ENCODE data around the gene HPN. TPM values are rescaled to one million over a fixed set of nuclear protein-coding genes. Genes with fewer than 3 reads are reported as not detected.
"Not testable (repeated sequence)": the region's sequence is repeated elsewhere in the genome, so short reads cannot be mapped to it uniquely, and the experiment has no call there.

The HPN gene
- total RNA-seq, 2 donors from 2014 or later = 0.27 to 1.0 TPM

GRCh38 chr19:35006342-35006998 lies 35.1 kb upstream of the HPN start:
- peak overlapping the region; percentile 45 for H3K27ac ChIP-seq
- peaks cover 4% of the 10 kb centered on the region for H3K4me1 ChIP-seq
- H3K4me3 ChIP-seq = no peak overlapping the region
- H3K9me3 ChIP-seq = no peaks in the 10 kb centered on the region
- TF ChIP-seq, protein P1, sequence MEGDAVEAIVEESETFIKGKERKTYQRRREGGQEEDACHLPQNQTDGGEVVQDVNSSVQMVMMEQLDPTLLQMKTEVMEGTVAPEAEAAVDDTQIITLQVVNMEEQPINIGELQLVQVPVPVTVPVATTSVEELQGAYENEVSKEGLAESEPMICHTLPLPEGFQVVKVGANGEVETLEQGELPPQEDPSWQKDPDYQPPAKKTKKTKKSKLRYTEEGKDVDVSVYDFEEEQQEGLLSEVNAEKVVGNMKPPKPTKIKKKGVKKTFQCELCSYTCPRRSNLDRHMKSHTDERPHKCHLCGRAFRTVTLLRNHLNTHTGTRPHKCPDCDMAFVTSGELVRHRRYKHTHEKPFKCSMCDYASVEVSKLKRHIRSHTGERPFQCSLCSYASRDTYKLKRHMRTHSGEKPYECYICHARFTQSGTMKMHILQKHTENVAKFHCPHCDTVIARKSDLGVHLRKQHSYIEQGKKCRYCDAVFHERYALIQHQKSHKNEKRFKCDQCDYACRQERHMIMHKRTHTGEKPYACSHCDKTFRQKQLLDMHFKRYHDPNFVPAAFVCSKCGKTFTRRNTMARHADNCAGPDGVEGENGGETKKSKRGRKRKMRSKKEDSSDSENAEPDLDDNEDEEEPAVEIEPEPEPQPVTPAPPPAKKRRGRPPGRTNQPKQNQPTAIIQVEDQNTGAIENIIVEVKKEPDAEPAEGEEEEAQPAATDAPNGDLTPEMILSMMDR (IDR thresholded peaks at IDR 0.05) = no peak
- peak overlapping the region in 1 of 2 donors; percentile 68 for H3K9ac ChIP-seq (ENCODE audit: low read depth in 2 of 2, low read length in 2 of 2)
- DNase-seq = peak; percentile 82
- intact Hi-C loops (cut with DNase I) = no loop called here
- no peaks in the 10 kb centered on the region for H3K27me3 ChIP-seq
- H3K36me3 ChIP-seq = no peaks in the 10 kb centered on the region

DNA sequence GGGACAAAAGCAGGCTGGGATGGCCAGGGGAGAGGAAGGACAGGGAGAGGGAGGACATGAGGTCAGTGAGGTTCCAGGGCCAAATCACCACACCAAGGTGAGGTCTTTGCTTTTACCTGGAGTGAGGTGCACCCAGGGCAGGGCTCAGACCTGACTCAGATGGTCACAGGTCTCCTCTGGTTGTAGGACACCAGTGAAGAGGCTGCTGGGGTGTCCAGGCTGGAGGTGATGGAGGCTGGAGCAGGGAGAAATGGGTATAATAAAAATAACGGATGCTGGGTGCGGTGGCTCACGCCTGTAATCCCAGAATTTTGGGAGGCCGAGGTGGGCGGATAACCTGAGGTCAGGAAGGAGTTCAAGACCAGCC lies 34.5 kb upstream of the HPN start:
- H3K9ac ChIP-seq (ENCODE audit: low read depth in 2 of 2, low read length in 2 of 2) = peak overlapping the region in 1 of 2 donors; percentile 68
- H3K4me1 ChIP-seq = peaks cover 4% of the 10 kb centered on the region
- H3K27ac ChIP-seq = peak overlapping the region; percentile 45
- no peak overlapping the region for H3K4me3 ChIP-seq
- peak; percentile 27 for DNase-seq
- H3K36me3 ChIP-seq = no peaks in the 10 kb centered on the region
- H3K9me3 ChIP-seq = no peaks in the 10 kb centered on the region
- intact Hi-C loops (cut with DNase I) = no loop called here
- TF ChIP-seq, protein P1 (IDR thresholded peaks at IDR 0.05) = no peak
- no peaks in the 10 kb centered on the region for H3K27me3 ChIP-seq

GRCh38 chr19:35007427-35007826 lies 34.1 kb upstream of the HPN start:
- intact Hi-C loops (cut with DNase I); DNase-seq; H3K9ac ChIP-seq (ENCODE audit: low read depth in 2 of 2, low read length in 2 of 2); H3K36me3 ChIP-seq; H3K4me1 ChIP-seq; H3K27me3 ChIP-seq; H3K4me3 ChIP-seq; H3K9me3 ChIP-seq; H3K27ac ChIP-seq: not testable (repeated sequence)

DNA sequence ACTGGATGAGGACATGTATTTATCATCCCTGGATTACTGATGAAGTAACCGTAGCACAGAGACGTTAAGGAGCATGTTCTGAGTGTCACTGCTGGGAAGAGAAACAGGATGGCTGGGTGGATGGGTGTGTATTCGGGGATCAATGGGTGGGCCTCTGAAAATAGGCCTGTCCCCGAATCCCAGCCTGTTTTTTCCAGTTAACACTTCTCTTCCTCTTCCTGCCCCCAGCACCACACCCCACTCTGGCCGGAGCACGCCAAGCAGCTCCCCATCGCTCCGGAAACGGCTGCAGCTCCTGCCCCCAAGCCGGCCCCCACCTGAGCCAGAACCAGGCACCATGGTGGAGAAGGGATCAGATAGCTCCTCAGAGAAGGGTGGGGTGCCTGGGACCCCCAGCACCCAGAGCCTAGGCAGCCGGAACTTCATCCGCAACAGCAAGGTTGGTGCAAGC lies 32.6 kb upstream of the HPN start:
- Histone ChIP-seq H3K36me3 (no peaks in the 10 kb centered on the region), H3K4me1 (no peaks in the 10 kb centered on the region), H3K27me3 (no peaks in the 10 kb centered on the region), H3K4me3 (no peak overlapping the region), H3K9me3 (no peaks in the 10 kb centered on the region), H3K27ac (no peak overlapping the region), H3K9ac (ENCODE audit: low read depth in 2 of 2, low read length in 2 of 2) (no peak overlapping the region)
- intact Hi-C loops (cut with DNase I) = no loop called here
- no peak for DNase-seq
- TF ChIP-seq, protein P1 (IDR thresholded peaks at IDR 0.05) = no peak

DNA sequence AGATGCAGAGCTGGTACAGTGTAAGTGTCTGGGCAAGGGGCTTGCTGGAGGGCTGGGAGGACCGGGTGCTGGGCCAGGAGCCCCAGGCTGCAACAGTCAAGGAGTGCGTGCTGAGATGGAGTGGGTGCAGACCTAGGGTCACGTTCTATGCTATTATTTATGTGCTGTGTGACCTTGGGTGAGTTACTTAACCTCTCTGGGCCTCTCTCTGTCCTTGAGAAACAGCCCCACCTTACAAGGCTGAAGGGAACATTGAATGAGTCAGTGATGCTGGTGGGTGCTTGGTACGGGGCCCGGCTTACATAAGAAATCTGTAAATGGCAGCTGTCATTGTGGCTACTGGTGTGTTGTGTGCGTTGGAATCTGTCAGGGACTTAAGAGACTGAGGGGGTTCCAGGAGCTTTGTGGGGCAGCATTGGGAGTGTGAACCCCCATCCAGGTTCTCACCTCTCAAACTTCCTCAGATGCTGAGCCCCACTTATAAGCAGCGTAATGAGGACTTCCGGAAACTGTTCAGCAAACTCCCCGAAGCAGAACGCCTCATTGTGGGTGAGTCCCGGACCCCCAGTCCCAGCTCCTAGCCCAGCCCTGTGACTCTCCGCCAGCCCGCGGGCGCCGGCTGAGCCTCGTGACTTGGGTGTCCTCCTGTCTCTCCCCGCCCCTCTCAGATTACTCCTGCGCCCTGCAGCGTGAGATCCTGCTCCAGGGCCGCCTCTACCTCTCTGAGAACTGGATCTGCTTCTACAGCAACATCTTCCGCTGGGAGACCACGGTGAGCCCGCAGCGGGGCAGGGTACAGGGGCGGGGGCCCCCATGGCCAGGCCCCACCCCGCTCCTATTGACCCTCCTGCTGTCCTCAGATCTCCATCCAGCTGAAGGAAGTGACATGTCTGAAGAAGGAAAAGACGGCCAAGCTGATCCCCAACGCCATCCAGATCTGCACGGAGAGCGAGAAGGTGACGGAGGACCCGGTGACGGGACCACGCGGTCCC lies 31.8 kb upstream of the HPN start:
- H3K36me3 ChIP-seq = no peaks in the 10 kb centered on the region
- TF ChIP-seq, protein P1 (IDR thresholded peaks at IDR 0.05) = no peak
- DNase-seq = no peak
- H3K9me3 ChIP-seq = no peaks in the 10 kb centered on the region
- H3K27ac ChIP-seq = no peak overlapping the region
- H3K9ac ChIP-seq (ENCODE audit: low read depth in 2 of 2, low read length in 2 of 2) = no peak overlapping the region
- H3K4me3 ChIP-seq = no peak overlapping the region
- no peaks in the 10 kb centered on the region for H3K27me3 ChIP-seq
- intact Hi-C loops (cut with DNase I) = no loop called here
- no peaks in the 10 kb centered on the region for H3K4me1 ChIP-seq
